GM12878 (cell line): Measurements from ENCODE around the gene NAV1. TPM values are rescaled to one million over a fixed set of nuclear protein-coding genes. Genes with fewer than 3 reads are reported as not detected.

Source experiments
- BCL11A ChIP-seq: IDR thresholded peaks from 2 replicates; pipeline ENCODE4 v1.6.1; 2011; ENCODE audit warnings: low read depth, low read length
- BCLAF1 ChIP-seq: fragments of 450-650 bp; IDR thresholded peaks from 2 replicates; pipeline ENCODE4 v1.6.1; 2017; ENCODE audit warnings: antibody characterized with exemption, mild to moderate bottlenecking, moderate library complexity
- CHD4 ChIP-seq: fragments of 200-600 bp; sonication (generic); IDR thresholded peaks from 2 replicates; pipeline ENCODE4 v1.6.1; 2016; ENCODE audit warnings: mild to moderate bottlenecking
- IKZF1 ChIP-seq: fragments of 450-650 bp; conservative IDR thresholded peaks from 2 replicates; pipeline ENCODE4 v1.6.1; 2017; ENCODE audit warnings: antibody characterized with exemption, mild to moderate bottlenecking
- NFYA ChIP-seq: IDR thresholded peaks from 2 replicates; pipeline ENCODE4 v1.6.1; 2011; ENCODE audit warnings: low read depth, mild to moderate bottlenecking, low read length, improper control_type of control experiment, borderline replicate concordance
- NR2C1 ChIP-seq: fragments of 450-650 bp; IDR thresholded peaks from 2 replicates; pipeline ENCODE4 v1.6.1; 2017; ENCODE audit warnings: antibody characterized with exemption, mild to moderate bottlenecking, moderate library complexity
- POLR2AphosphoS2 ChIP-seq: IDR thresholded peaks from 2 replicates; pipeline ENCODE4 v1.6.1; 2011; ENCODE audit warnings: low read depth, mild to moderate bottlenecking, low read length, improper control_type of control experiment, moderate library complexity
- RCOR1 ChIP-seq: conservative IDR thresholded peaks from 2 replicates; pipeline ENCODE4 v1.6.1; 2012; ENCODE audit warnings: low read depth, low read length, improper control_type of control experiment
- RELA ChIP-seq: fragments of 450-650 bp; IDR thresholded peaks from 2 replicates; pipeline ENCODE4 v1.8.0; 2014; ENCODE audit warnings: borderline replicate concordance; ENCODE audit not compliant: partially characterized antibody
- SP1 ChIP-seq: IDR thresholded peaks from one replicate; pipeline ENCODE4 v1.6.1; 2011; ENCODE audit warnings: low read depth, low read length
- SPI1 ChIP-seq: IDR thresholded peaks from 2 replicates; pipeline ENCODE4 v1.6.1; 2011; ENCODE audit warnings: low read depth, mild to moderate bottlenecking, low read length, moderate library complexity, borderline replicate concordance; ENCODE audit not compliant: insufficient read depth
- SUPT20H ChIP-seq: IDR thresholded peaks from 2 replicates; pipeline ENCODE4 v1.6.1; 2011; ENCODE audit warnings: low read depth, mild to moderate bottlenecking, low read length, moderate library complexity, borderline replicate concordance; ENCODE audit not compliant: control insufficient read depth
- TCF12 ChIP-seq: IDR thresholded peaks from 2 replicates; pipeline ENCODE4 v1.6.1; 2011; ENCODE audit warnings: low read depth, mild to moderate bottlenecking, low read length
- ZNF207 ChIP-seq: fragments of 450-650 bp; IDR thresholded peaks from 2 replicates; pipeline ENCODE4 v1.6.1; 2014; ENCODE audit warnings: antibody characterized with exemption, mild to moderate bottlenecking, borderline replicate concordance
- ZNF217 ChIP-seq: fragments of 450-650 bp; IDR thresholded peaks from 2 replicates; pipeline ENCODE4 v1.6.1; 2017; ENCODE audit warnings: antibody characterized with exemption, mild to moderate bottlenecking
- ZNF24 ChIP-seq: fragments of 450-650 bp; IDR thresholded peaks from 2 replicates; pipeline ENCODE4 v1.6.1; 2017; ENCODE audit warnings: antibody characterized with exemption, mild to moderate bottlenecking
- polyA plus RNA-seq, 11 experiments: library from polyadenylated mRNA; depleted of rRNA in 4 of 11; unstranded in 6 of 11; stranded (reverse) in 5 of 11; fragments of >200 nt; fragmentation: Nextera tagmentation in 4 of 11; fragmentation: Illumina TruSeq in 1 of 11; extraction: Ambion mirVana in 4 of 11; extraction: Trizol in 1 of 11; gene quantifications; 1 replicate in 1 of 11; 2 replicates in 10 of 11; pipeline versions ENCODE4 v1.2.1 to v1.2.3, GENCODE V29; 2011 to 2016; ENCODE audit warnings: inconsistent platforms in 2 of 11, missing spikeins in 2 of 11, low read depth in 1 of 11
- total RNA-seq, 4 experiments: library from RNA; depleted of rRNA in 3 of 4; stranded (reverse); fragments of >200 nt in 3 of 4; fragmentation: Illumina TruSeq in 1 of 4; extraction: Trizol in 1 of 4; gene quantifications; 2 replicates each; pipeline versions ENCODE4 v1.2.1 to v1.2.3, GENCODE V29; 2013 to 2021
- TF ChIP-seq, protein P1 (sequence below): fragments of 450-650 bp; IDR thresholded peaks from 2 replicates; pipeline ENCODE4 v1.6.1; 2017; ENCODE audit warnings: mild to moderate bottlenecking, moderate library complexity
- TF ChIP-seq, protein P2 (sequence below): IDR thresholded peaks from 2 replicates; pipeline ENCODE4 v1.6.1; 2011; ENCODE audit warnings: borderline replicate concordance, low read depth, mild to moderate bottlenecking, moderate library complexity, mixed read lengths, low read length; ENCODE audit not compliant: insufficient read depth; ENCODE audit errors: extremely low read length
- TF ChIP-seq, protein P3 (sequence below), 3 experiments: IDR thresholded peaks in 2 of 3; conservative IDR thresholded peaks in 1 of 3; 2 replicates each; pipeline ENCODE4 v1.5.1; 2011; ENCODE audit warnings: low read depth in 3 of 3, low read length in 3 of 3, mild to moderate bottlenecking in 3 of 3, control low read depth in 2 of 3, moderate library complexity in 2 of 3, inconsistent platforms in 1 of 3, mixed read lengths in 1 of 3; ENCODE audit not compliant: control insufficient read depth in 2 of 3, insufficient read depth in 1 of 3; ENCODE audit errors: extremely low read depth in 1 of 3

NAV1 gene
- total and polyA plus RNA-seq, 10 of the 15 experiments (the other 5 are each of a cell fraction or from before 2014, with no cell fraction given): 0.04 to 1.3 (median 0.36) TPM

DNA sequence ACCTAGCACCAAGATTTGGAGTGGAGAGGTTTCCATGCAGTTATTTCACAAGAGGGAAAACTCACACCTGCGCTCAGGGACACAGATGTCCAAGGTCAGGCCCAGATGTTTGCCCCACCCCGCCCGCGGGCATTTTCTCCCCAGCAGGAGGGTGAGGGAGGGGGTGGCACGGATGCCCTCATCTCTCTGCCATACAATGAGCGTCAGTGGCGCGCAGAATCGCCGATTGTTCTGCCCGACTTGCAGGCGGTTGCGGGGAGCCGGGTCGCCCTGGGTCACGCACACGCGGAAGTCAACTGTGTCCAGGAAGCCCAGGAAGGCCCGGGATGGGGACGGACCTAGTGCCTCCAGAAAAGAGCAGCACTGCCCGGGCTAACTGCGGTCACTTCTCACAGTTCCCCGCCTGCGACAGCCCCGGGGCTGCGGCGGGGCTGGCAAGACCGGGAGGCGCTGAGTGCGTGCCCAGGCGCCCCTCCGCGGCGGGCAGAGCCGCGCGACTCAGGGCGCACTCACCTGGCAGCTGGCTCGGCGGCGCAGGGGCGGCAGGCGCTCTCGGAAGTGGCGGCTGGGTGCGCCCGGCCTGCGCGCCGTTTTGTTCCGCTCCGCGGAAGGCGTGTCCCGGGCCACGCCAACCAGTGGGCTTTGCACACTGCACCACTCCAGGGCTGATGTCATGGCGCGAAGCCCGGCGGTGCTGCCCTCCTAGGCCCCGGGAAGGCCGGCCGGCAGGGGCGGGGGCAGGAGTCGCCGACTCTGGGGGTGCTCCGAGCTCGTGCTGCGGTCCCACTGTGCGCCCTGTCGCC lies 32.2 kb upstream of the NAV1 start, which contains the start of gene CSRP1 (continued):
- peak; percentile 75; the same call in 1 of the 2 replicates for TF ChIP-seq POLR2AphosphoS2
- TF ChIP-seq NFYA: no peak
- TF ChIP-seq RCOR1: no peak
- no peak for TF ChIP-seq BCL11A
- no peak for TF ChIP-seq CHD4
- TF ChIP-seq BCLAF1: no peak
- TF ChIP-seq IKZF1: peak; percentile 83
- no peak for TF ChIP-seq ZNF24
- peak; percentile 82 for TF ChIP-seq TCF12
- TF ChIP-seq RELA: no peak
- TF ChIP-seq, protein P1, sequence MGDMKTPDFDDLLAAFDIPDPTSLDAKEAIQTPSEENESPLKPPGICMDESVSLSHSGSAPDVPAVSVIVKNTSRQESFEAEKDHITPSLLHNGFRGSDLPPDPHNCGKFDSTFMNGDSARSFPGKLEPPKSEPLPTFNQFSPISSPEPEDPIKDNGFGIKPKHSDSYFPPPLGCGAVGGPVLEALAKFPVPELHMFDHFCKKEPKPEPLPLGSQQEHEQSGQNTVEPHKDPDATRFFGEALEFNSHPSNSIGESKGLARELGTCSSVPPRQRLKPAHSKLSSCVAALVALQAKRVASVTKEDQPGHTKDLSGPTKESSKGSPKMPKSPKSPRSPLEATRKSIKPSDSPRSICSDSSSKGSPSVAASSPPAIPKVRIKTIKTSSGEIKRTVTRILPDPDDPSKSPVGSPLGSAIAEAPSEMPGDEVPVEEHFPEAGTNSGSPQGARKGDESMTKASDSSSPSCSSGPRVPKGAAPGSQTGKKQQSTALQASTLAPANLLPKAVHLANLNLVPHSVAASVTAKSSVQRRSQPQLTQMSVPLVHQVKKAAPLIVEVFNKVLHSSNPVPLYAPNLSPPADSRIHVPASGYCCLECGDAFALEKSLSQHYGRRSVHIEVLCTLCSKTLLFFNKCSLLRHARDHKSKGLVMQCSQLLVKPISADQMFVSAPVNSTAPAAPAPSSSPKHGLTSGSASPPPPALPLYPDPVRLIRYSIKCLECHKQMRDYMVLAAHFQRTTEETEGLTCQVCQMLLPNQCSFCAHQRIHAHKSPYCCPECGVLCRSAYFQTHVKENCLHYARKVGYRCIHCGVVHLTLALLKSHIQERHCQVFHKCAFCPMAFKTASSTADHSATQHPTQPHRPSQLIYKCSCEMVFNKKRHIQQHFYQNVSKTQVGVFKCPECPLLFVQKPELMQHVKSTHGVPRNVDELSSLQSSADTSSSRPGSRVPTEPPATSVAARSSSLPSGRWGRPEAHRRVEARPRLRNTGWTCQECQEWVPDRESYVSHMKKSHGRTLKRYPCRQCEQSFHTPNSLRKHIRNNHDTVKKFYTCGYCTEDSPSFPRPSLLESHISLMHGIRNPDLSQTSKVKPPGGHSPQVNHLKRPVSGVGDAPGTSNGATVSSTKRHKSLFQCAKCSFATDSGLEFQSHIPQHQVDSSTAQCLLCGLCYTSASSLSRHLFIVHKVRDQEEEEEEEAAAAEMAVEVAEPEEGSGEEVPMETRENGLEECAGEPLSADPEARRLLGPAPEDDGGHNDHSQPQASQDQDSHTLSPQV: no peak
- TF ChIP-seq, protein P2, sequence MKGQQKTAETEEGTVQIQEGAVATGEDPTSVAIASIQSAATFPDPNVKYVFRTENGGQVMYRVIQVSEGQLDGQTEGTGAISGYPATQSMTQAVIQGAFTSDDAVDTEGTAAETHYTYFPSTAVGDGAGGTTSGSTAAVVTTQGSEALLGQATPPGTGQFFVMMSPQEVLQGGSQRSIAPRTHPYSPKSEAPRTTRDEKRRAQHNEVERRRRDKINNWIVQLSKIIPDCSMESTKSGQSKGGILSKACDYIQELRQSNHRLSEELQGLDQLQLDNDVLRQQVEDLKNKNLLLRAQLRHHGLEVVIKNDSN: no peak
- no peak; the same call in 1 of the 2 replicates for TF ChIP-seq ZNF207
- TF ChIP-seq ZNF217: peak; percentile 51; the same call in 1 of the 2 replicates
- TF ChIP-seq, protein P3, sequence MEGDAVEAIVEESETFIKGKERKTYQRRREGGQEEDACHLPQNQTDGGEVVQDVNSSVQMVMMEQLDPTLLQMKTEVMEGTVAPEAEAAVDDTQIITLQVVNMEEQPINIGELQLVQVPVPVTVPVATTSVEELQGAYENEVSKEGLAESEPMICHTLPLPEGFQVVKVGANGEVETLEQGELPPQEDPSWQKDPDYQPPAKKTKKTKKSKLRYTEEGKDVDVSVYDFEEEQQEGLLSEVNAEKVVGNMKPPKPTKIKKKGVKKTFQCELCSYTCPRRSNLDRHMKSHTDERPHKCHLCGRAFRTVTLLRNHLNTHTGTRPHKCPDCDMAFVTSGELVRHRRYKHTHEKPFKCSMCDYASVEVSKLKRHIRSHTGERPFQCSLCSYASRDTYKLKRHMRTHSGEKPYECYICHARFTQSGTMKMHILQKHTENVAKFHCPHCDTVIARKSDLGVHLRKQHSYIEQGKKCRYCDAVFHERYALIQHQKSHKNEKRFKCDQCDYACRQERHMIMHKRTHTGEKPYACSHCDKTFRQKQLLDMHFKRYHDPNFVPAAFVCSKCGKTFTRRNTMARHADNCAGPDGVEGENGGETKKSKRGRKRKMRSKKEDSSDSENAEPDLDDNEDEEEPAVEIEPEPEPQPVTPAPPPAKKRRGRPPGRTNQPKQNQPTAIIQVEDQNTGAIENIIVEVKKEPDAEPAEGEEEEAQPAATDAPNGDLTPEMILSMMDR (IDR thresholded peaks at IDR 0.05 in 2 of 3, conservative IDR thresholded peaks at IDR 0.05 in 1 of 3; ENCODE audit: control insufficient read depth in 2 of 3, extremely low read depth in 1 of 3, insufficient read depth in 1 of 3, low read depth in 3 of 3, low read length in 3 of 3): peak in 1 of 3 experiments; percentile 21; a peak in 1 of 6 replicates
- TF ChIP-seq SP1: no peak
- no peak for TF ChIP-seq SUPT20H
- TF ChIP-seq NR2C1: 0 out of 2 replicates have a peak, but pooled peaks have one; percentile 51
- TF ChIP-seq SPI1: no peak
